GM10248 (cell line): Measurements from ENCODE around the gene RUNX1.

ENCODE experiments used
- CTCF ChIA-PET: fragments of 300-600 bp; sonication (Branson Sonifier 250); formaldehyde crosslinking; extraction: SDS; loops from one replicate; lab custom pipeline; 2021; ENCODE audit warnings: antibody characterized with exemption; lab: Yijun Ruan, JAX
- POLR2A ChIA-PET: fragments of 350-650 bp; sonication (Branson Sonifier 250); formaldehyde crosslinking; extraction: SDS; loops from one replicate; lab custom pipeline; 2020; ENCODE audit warnings: antibody characterized with exemption; lab: Yijun Ruan, JAX
- DNase-seq: peaks from one replicate; pipeline ENCODE4 v3.0.0; 2012; ENCODE audit errors: extremely low spot score
- TF ChIP-seq, protein P1 (sequence below): IDR thresholded peaks from 2 replicates; pipeline ENCODE4 v1.5.1; 2012; ENCODE audit warnings: mild to moderate bottlenecking, low read depth; ENCODE audit errors: extremely low read depth, missing control alignments, control extremely low read depth

The RUNX1 gene

DNA sequence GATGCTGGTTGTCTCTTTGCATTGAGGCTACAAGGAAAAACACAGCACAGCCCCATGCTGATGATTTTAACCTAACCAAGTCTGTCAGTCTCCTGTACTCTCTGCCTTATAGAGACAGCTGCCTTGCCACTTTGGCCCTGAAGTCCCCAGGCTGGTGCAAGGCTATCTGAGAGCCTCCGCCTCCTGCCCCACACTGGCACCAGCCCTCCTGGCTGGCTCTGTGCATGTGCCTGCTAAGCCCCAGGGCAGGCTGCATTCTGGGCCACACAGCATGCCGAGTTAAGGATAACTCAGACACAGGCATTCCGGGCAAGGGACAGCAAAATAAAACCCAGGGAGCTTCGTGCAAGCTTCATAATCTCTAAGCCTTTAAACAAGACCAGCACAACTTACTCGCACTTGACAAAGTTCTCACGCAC lies 910 bp downstream of the RUNX1 start:
- TF ChIP-seq, protein P1, sequence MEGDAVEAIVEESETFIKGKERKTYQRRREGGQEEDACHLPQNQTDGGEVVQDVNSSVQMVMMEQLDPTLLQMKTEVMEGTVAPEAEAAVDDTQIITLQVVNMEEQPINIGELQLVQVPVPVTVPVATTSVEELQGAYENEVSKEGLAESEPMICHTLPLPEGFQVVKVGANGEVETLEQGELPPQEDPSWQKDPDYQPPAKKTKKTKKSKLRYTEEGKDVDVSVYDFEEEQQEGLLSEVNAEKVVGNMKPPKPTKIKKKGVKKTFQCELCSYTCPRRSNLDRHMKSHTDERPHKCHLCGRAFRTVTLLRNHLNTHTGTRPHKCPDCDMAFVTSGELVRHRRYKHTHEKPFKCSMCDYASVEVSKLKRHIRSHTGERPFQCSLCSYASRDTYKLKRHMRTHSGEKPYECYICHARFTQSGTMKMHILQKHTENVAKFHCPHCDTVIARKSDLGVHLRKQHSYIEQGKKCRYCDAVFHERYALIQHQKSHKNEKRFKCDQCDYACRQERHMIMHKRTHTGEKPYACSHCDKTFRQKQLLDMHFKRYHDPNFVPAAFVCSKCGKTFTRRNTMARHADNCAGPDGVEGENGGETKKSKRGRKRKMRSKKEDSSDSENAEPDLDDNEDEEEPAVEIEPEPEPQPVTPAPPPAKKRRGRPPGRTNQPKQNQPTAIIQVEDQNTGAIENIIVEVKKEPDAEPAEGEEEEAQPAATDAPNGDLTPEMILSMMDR: no peak
- CTCF ChIA-PET: interaction anchor here (0.8 to 2.0 kb wide), 9 partner anchors 10 to 355 kb away, joined by 3 to 7 read pairs (median 4); no protein-coding TSS in a partner anchor
- POLR2A ChIA-PET: interaction anchor here (0.8 to 1.1 kb wide), 2 partner anchors 10 to 160 kb away, joined by 3 to 6 read pairs; no protein-coding TSS in a partner anchor
- DNase-seq: no peak

DNA sequence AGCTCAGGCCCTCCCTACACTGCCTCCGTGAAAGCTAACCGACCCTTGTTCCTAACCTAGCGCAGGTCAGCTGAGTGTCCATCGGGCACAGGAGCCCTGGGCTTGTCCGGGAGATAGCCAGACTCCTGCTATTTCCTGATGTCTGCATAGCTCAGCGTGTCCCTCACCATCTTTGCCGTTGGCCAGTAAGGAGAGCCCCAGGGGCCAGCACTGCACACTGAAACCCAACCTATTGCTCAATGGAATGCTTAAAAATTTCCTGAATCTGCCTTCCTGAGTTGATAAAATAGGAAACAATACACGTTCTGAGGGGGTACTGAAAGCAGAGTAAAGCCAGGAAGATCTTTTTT lies 2.2 kb downstream of the RUNX1 start:
- ChIA-PET POLR2A (interaction anchor here (0.6 kb wide), 1 partner anchor 68 kb away, joined by 5 read pairs; no protein-coding TSS in a partner anchor), CTCF (interaction anchor here (0.6 to 1.4 kb wide), 5 partner anchors 14 to 1016 kb away, joined by 3 to 4 read pairs (median 4); no protein-coding TSS in a partner anchor)
- no peak for DNase-seq
- TF ChIP-seq, protein P1: no peak

DNA sequence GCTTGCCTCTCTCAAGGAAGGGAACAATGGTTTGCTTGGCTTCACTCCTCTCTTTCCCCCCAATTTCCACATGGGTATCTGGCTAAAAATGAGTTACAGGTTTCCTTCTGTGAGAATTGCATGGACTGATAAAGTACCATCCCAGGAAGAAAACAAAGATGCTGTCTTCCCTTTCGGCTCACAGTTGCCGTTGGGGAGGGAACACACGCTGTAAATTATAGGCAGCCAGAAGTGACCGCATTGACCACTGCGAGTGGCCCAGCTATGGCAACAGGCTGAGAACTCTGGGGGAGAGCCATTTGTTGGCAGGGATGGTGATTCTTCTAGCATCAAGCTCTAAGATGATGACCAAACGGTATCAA lies 2.9 kb downstream of the RUNX1 start:
- no peak for DNase-seq
- ChIA-PET CTCF (interaction anchor here (1.4 kb wide), 1 partner anchor 14 kb away, joined by 4 read pairs; no protein-coding TSS in a partner anchor), POLR2A (no interaction called here)
- TF ChIP-seq, protein P1: no peak

DNA sequence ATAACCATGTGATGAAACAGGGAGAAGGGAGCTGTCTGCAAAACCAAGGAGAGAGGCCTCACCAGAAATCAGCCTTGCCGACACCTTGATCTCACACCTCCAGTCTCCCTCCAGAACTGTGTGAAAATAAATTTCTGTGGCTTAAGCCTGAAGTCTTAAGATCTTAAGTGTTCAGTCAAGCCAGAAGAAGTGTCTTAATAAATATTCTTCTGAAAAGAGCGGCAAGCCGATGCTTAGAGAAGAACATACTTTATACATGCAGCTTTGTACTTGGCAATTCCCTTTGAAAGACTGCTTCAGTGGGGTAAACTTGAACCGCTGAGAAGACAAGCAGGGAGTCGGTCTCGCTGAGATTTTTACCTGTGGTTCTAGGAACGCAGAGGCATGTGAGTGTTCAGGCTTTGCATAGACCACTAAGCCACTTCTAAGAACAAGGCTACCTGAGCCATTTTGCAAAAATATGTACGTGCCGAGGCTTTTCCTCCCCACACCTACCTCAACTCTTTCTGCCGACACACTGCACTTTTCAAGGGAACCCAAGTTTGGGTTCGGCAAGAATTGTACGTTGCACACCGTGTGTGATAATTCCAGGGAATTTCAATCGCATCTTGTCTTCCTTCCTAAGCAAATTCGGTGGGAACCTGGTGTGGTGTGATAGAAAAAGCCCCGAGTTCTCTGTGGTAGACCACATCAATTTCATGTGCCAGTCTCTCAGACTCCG lies 3.4 kb downstream of the RUNX1 start:
- POLR2A ChIA-PET: no interaction called here
- DNase-seq: no peak
- CTCF ChIA-PET: interaction anchor here (1.4 kb wide), 1 partner anchor 15 kb away, joined by 4 read pairs; no protein-coding TSS in a partner anchor
- TF ChIP-seq, protein P1: no peak

DNA sequence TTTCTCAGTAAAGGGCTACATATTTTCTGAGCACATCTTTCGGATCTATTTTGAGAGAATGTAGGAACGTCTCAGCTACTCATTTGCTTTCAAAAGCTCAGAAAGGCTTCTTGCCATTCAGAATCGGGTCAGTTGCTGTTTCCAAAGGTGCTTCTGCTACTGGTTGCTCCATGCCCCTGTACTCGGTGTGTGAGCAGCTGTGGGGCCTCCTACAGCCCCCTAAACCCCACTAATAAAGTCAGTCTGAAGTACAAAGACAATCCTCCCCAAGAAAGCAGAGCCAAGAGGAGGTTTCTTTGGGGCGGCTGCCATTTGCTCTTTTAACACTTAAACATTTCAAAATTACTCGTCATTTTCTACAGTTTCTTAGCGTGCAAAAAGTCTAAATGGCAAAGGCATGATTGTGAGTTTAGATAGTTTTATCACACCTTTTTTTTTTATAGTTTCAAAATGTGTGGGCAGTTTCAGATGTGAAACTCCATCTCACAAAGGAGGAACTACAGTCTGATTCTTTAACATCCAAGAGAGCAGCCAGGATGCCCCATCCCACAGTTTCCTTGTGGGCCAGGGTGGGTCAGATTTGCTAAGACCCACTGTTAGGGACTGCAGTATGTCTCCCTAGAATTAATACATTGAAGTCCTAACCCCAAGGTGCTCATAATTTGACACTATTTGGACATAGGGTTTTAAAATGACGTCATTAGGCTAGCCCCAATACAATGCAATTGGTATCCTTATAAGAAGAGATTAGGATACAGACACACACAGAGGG lies 4.1 kb downstream of the RUNX1 start:
- ChIA-PET POLR2A (no interaction called here), CTCF (no interaction called here)
- TF ChIP-seq, protein P1: no peak
- DNase-seq: no peak

DNA sequence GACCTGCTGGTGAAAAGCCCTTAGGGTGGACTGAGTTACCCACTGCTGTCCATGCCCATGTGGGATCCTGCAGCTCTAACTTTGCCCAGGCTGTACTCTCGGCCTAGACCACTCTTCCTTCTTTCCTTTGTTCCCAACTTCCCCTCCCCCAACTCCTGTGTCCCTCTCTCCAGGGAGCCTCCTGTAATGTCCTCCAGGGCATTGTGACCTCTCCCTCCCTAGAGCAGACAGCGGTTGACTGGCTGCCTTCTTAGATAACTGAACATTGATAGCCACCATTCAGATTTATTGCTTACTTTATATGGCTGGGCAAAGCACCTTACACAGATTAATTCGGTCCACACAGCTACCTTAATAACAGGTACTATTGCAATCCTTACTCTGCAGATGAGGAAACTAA lies 5.0 kb downstream of the RUNX1 start:
- TF ChIP-seq, protein P1: no peak
- POLR2A ChIA-PET: no interaction called here
- DNase-seq: no peak
- CTCF ChIA-PET: interaction anchor here (1.0 to 2.3 kb wide), 3 partner anchors 8 to 23 kb away, joined by 3 to 7 read pairs (median 4); no protein-coding TSS in a partner anchor
